CD4-positive, alpha-beta T cell treated with Interleukin-17A for 1 hour (primary cell): ENCODE measurements around the gene CALR.
A peak's percentile ranks its signal among the peaks of the same experiment; 100 is the strongest.
"Not testable (repeated sequence)": the region's sequence is repeated elsewhere in the genome, so short reads cannot be mapped to it uniquely, and the experiment has no call there.

Experiments used
- DNase-seq: peaks from one replicate; pipeline ENCODE4 v3.0.0-alpha.2; 2020

Gene CALR

GRCh38 chr19:12935071-12935470 lies 3.3 kb upstream of the CALR start:
- no peak for DNase-seq

DNA sequence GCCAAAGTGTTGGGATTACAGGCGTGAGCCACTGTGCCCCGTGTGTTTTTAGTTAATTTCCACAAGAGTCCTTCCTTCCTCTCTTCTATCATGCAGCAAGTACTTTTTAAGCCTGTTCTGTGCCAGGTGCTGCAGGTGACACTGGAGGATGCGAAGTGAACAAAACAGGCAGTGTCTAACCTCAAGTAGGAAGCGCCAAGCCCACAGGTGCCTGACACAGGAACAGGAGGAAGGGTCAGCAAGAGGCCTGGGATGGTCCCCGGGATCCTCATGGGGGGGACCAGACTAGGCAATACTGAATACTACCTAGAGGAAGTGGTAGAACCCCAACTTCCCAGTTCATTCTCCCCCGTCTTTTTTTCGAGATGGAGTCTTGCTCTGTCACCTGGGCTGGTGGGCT lies 1.8 kb upstream of the CALR start:
- no peak for DNase-seq

DNA sequence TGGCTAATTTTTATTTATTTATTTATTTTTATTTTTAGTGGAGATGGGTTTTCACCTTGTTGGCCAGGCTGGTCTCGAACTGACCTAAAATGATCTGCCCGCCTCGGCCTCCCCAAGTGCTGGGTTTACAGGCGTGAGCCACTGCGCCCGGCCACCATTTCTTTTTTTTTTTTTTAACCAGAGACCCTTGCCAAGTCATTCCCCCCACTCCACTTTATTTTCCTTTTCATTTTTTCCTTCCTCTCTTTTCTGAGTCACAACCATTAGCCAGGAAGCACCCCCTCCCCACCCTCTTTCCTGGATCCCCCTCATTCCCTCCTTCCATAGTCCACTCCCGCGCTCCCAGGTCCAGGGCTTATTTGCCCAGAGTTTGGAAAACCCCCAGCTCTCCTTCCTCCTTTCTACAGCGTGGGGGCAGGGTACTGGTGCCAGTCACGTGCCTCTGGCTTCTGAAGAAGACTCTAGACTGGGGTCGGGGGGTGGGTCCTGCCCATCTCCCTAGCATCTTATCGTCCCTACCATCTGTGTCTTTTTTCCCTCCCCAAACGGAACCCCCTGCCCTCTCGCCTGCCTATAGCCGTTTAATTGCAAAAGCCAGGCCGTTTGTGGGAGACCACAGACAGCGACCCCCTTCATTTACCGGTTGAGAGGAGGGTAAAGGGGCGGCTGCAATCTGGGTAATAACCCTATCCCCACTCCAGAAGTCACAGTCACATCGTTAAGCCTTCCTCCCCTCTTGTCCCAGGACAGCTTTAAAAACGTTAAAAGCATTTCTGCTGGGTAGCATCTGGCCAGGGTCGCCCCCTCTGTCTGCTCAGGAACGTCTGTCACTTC lies 1.1 kb upstream of the CALR start:
- DNase-seq = no peak

GRCh38 chr19:12938779-12939601 lies 581 bp downstream of the CALR start:
- peak; percentile 59 for DNase-seq

DNA sequence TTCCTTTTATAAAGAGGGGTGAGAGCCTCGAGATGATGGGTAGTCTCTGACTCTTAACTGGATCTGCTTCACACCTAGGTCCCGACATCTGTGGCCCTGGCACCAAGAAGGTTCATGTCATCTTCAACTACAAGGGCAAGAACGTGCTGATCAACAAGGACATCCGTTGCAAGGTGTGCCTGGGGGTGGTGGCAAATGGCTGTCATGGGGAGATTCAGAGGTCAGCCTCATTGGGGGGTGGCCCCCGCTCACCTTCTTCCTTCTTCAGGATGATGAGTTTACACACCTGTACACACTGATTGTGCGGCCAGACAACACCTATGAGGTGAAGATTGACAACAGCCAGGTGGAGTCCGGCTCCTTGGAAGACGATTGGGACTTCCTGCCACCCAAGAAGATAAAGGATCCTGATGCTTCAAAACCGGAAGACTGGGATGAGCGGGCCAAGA lies 1.6 kb downstream of the CALR start:
- no peak for DNase-seq

GRCh38 chr19:12940897-12941296 lies 2.5 kb downstream of the CALR start:
- no peak for DNase-seq

- no peak for DNase-seq
These were observed 5.1 kb downstream of the CALR start for GRCh38 chr19:12943437-12944044.

GRCh38 chr19:12944104-12944674 lies 5.8 kb downstream of the CALR start:
- no peak for DNase-seq

GRCh38 chr19:12945479-12946091 lies 7.2 kb downstream of the CALR start, which contains the start of gene RAD23A:
TSS of gene RAD23A (plus strand) at chr19:12945862. CDS start at chr19:12945949, 87 bp downstream.
- peak; percentile 98 for DNase-seq

DNA sequence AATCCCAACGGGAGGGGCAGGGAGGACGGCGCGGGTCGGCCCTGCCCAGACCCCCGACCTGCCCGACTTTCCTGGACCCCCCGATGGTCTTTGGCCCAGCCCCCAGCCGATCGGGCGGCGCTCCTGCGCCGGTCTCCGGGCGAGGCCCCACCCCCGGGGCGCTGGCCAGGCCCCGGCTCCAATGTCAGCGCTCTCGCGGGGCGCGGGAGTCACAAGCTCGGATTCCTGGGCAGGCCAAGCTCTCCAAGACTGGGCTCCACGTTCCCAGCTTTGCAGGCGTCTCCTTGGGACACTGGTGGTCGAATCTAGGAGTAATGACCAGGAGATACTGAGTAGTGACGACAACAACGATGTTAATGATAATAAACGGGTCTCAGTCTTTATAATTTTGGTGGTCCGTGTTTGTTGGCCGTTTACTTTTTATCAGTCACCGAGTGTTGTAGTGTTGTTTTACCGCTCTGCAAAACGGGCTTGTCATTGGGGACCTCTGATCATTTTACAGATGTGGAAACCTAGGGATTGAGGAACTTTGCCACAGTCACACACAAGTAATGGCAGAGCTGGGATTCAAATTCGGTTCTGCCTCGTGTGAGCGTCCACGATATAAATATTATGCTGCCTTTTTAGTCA lies 7.8 kb downstream of the CALR start:
- DNase-seq = peak; percentile 52

DNA sequence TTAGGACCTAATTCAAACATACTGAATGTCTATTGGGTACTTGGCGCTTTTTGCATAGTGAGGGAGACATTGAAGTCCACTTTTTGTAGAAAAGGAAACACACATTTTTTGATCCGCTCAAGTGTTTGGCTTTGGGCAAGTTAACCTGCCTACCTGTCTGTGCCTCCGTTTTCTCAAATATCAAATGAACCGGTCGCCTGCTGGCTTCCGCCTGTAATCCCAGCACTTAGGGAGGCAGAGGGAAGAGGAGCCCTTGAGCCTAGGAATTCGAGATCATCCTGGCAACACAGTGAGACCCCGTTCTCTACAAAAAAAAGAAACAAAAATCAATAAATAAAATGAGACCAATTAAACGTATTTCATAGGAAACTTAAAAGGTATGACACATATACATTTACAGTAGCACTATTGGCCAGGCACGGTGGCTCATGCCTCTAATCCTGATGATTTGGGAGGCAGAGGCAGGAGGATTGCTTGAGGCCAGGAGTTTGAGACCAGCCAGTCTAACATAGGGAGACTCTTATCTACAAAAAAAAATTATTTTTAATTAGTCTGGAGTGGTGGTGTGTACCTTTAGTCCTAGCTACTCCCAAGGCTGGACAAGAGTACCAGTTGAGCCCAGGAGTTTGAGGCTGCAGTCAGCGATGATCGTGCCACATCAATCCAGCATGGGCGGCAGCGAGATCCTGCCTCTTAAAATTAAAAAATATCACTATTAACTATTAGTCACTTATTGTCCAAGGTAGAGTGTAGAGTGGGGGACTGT lies 8.5 kb downstream of the CALR start:
- no peak for DNase-seq

DNA sequence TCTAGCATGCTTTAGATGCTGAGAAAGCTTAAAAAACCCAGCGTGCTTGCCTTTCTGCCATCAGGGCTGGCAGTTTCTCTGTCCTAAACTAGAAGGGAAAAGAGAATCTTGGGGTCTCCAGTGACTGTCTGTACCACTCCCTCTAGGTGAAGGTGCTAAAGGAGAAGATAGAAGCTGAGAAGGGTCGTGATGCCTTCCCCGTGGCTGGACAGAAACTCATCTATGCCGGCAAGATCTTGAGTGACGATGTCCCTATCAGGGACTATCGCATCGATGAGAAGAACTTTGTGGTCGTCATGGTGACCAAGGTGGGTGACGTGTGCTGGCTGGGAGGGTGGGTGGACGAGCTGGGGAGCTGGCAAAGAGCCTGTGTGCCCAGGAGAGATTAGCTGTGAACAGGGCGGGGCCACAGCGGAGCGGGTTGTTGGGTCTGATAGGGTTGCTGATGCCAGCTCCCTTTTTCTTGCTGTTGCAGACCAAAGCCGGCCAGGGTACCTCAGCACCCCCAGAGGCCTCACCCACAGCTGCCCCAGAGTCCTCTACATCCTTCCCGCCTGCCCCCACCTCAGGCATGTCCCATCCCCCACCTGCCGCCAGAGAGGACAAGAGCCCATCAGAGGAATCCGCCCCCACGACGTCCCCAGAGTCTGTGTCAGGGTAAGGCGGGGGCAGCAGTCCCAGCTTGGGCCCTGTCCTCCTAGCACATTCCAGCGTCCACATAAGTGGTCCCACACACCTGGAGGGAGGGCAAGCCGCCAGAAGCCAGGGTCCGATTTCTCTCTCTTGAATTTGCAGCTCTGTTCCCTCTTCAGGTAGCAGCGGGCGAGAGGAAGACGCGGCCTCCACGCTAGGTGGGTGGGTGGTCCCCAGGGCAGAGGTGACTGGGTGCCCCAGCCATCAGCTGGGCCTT lies 9.5 kb downstream of the CALR start:
- no peak for DNase-seq

DNA sequence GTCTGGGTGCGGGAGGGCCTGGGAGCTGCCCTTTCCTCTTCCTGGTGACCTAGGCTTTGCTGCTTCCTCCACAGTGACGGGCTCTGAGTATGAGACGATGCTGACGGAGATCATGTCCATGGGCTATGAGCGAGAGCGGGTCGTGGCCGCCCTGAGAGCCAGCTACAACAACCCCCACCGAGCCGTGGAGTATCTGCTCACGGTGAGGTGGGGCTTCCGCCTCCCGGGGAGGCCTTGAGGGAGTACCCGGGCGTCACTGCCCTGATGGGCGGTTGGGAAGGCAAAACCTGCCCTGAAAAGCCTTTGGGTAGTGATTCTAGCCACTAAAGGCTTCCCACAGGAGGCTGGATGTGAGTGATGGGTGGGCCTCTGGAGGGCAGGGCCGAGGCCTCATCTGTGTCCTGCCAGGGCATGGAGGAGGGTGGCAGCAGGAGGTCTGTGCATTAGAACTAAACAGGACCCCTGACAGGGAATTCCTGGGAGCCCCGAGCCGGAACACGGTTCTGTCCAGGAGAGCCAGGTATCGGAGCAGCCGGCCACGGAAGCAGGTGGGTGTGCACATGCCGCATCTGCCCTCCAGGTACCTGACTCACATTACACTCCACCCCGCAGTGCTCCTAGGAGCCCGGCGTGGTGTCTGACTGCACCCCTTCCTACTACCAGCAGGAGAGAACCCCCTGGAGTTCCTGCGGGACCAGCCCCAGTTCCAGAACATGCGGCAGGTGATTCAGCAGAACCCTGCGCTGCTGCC lies 10.4 kb downstream of the CALR start:
- DNase-seq = no peak

DNA sequence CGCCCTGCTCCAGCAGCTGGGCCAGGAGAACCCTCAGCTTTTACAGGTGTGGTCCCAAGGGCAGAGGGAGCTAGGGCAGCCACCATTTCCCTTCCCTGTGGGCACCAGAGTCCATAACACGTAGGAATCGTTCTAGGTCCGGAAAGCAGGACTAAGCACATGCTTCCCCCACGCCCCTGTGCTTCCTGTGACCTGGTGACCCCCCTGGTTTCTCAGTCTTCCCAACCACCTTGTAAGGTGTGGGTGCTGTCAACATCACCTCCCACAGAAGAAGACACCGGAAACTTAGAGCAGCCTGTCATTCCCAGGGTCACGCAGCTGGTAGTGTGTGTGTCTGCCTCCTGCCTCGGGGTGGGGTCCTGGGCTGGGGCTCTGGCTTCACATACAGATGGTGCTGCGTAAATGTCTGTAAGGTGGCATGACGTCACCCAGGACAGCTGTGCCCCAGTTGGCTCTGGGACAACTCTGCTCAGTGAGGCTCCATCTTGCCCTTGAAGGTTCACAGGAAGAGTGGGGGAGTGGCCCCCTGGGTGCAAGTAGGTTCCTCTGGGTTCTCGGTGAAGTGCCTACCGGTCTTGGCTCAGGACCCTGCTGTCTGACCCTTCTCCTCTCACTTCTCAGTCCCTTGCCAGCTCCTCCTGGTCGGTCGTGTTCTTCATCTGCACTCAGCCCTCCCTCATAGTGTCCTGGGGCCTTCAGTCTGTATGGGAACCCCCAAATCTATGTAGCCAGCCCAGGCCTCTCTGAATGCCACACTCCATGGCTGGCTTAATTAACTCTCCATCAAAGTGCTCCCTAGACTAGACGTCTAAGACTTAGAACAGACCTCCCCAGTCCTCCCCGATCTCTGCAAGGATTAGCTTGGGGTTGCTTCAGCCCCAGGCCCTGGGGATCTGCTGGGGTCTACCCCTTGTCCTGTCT lies 11.2 kb downstream of the CALR start:
- DNase-seq = no peak

DNA sequence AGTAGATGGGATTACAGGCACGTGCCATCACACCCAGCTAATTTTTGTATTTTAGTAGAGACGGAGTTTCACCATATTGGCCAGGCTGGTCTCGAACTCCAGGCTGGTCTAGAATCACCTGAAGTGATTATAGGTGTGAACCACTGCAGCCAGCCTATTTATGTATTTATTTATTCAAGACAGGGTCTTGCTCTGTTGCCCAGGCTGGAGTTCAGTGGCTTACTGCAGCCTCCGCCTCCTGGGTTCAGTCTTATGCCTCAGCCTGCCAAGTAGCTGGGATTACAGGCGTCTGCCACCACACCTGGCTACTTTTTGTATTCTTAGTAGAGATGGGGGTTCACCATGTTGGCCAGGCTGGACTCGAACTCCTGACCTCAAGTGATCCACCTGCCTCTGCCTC lies 13.6 kb downstream of the CALR start:
- DNase-seq = not testable (repeated sequence)

DNA sequence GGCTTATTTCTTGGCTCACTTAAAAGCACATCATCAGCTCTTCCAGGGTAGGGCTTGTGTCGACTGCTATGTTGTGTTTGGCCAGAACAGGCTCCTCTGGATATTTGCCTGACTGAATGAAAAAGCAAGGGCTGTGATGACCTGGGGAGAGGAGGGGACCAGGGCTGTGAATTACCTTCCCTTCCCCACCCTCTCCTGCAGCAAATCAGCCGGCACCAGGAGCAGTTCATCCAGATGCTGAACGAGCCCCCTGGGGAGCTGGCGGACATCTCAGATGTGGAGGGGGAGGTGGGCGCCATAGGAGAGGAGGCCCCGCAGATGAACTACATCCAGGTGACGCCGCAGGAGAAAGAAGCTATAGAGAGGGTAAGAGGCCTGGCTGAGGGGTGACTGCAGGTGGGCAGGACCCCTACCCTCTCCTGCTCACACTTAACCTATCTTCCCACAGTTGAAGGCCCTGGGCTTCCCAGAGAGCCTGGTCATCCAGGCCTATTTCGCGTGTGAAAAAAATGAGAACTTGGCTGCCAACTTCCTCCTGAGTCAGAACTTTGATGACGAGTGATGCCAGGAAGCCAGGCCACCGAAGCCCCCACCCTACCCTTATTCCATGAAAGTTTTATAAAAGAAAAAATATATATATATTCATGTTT lies 14.2 kb downstream of the CALR start:
- DNase-seq = no peak

- DNase-seq = no peak
These were observed 14.9 kb downstream of the CALR start for GRCh38 chr19:12953138-12953798.
